Body of pancreas (tissue), 4 donors: ENCODE data around the gene TFDP1. TPM values are rescaled to one million over a fixed set of nuclear protein-coding genes. Genes with fewer than 3 reads are reported as not detected.
"Not testable (repeated sequence)": the region's sequence is repeated elsewhere in the genome, so short reads cannot be mapped to it uniquely, and the experiment has no call there.

Source experiments
- ATAC-seq: fragments of 150-250 bp; one replicate; pipeline ENCODE4 v1.9.1; 2016
- DNase-seq, 4 donors: peaks; one replicate each; pipeline ENCODE4 v3.0.0-alpha.2; 2019
- H3K27ac ChIP-seq, 4 donors: fragments of 200-600 bp; sonication (generic); 1 replicate in 3 of 4; 2 replicates in 1 of 4; pipeline versions ENCODE4 v1.5.1 to v1.6.1; 2016 to 2019; ENCODE audit warnings: mild to moderate bottlenecking in 1 of 4, mixed read lengths in 1 of 4, moderate library complexity in 1 of 4
- H3K27me3 ChIP-seq, 2 donors: fragments of 200-600 bp; sonication (generic); one replicate each; pipeline ENCODE4 v1.6.0; 2016; ENCODE audit warnings: mild to moderate bottlenecking in 1 of 2
- H3K36me3 ChIP-seq, 2 donors: fragments of 200-600 bp; sonication (generic); replicated peaks in 1 of 2; 2 replicates each; pipeline ENCODE4 v1.5.1; 2016; ENCODE audit warnings: low read depth in 2 of 2; ENCODE audit not compliant: insufficient read depth in 1 of 2
- H3K4me1 ChIP-seq: fragments of 200-600 bp; sonication (generic); one replicate; pipeline ENCODE4 v1.6.0; 2016
- H3K4me3 ChIP-seq, 2 donors: fragments of 200-600 bp; sonication (generic); 1 replicate in 1 of 2; 2 replicates in 1 of 2; pipeline ENCODE4 v1.5.1; 2016 to 2019
- H3K9me3 ChIP-seq, 3 donors: fragments of 200-600 bp; sonication (generic); 1 replicate in 2 of 3; 2 replicates in 1 of 3; pipeline ENCODE4 v1.5.1; 2016
- POLR2A ChIP-seq, 3 donors: fragments of 450-650 bp; IDR thresholded peaks; one replicate each; pipeline ENCODE4 v1.6.1; 2016; ENCODE audit warnings: antibody characterized with exemption in 3 of 3, mild to moderate bottlenecking in 2 of 3
- WGBS, 2 donors: methylation state at CpG; one replicate each; pipeline ENCODE4 v1.1.5; 2017; 5-methylcytosine and 5-hydroxymethylcytosine counted together
- intact Hi-C: fragments of 100-400 bp; cut with DNase I; formaldehyde crosslinking; loops from one replicate; pipeline ENCODE4 v1.15.1; 2023
- total RNA-seq, 2 donors: library from RNA; depleted of rRNA; stranded (reverse); fragments of >200 nt; gene quantifications; one replicate each; pipeline ENCODE4 v1.1.0, GENCODE V29; 2016
- TF ChIP-seq, protein P1 (sequence below), 7 experiments: fragments of 450-650 bp in 4 of 7; fragments of 200-600 bp in 3 of 7; sonication (generic) in 3 of 7; IDR thresholded peaks; one replicate each; pipeline ENCODE4 v1.5.1; 2016 to 2019; ENCODE audit warnings: antibody characterized with exemption in 7 of 7

The TFDP1 gene
- total RNA-seq, 2 donors from 2014 or later = 16.5 to 22.8 TPM

DNA sequence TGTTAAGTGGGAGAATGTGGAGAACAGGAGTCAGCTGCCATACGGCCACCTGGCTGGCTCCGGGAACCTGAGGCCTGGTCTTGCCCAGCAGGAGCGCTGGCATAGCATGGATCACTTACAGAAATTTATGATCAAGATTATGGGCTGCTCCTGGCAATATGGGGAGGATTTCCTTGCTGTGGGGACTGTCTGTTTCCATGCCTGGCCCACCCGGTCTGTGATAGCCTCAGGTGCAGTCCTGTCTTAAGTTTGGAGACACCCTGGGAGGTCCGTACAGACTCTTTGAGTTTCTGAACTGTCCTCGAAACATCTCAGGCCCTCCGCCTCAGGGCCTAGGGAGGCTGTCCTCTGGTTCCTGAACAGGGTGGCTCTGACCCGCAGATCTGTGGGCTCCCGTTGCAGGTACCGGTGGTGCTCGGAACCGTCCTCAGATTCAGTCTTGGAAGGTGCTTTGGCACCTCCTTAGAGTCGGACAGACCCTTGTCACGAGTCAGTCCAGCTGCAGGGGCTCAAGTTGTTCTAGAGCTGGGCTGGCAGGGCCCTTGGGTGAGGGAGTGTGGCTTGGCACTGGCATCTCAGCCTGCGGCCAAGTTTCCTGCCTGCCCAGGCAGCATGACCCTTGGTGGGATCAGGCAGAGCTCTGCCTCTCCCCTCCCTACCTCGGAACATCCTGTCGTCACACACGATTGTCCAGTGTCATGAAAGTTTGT lies 4.9 kb downstream of the TFDP1 start:
- Histone ChIP-seq H3K36me3 (peaks cover 0 to 3% of the 10 kb centered on the region in 2 donors), H3K4me3 (no peak overlapping the region), H3K27me3 (no peaks in the 10 kb centered on the region), H3K9me3 (no peaks in the 10 kb centered on the region), H3K4me1 (peaks cover 10% of the 10 kb centered on the region), H3K27ac (no peak overlapping the region)
- DNase-seq (peak in 1 of 4 donors; percentile 0), ATAC-seq (no peak)
- 87 to 89% methylated on average over 10 to 18 of the region's 18 CpGs for WGBS, 2 donors
- intact Hi-C loops = no loop called here
- TF ChIP-seq, protein P1, sequence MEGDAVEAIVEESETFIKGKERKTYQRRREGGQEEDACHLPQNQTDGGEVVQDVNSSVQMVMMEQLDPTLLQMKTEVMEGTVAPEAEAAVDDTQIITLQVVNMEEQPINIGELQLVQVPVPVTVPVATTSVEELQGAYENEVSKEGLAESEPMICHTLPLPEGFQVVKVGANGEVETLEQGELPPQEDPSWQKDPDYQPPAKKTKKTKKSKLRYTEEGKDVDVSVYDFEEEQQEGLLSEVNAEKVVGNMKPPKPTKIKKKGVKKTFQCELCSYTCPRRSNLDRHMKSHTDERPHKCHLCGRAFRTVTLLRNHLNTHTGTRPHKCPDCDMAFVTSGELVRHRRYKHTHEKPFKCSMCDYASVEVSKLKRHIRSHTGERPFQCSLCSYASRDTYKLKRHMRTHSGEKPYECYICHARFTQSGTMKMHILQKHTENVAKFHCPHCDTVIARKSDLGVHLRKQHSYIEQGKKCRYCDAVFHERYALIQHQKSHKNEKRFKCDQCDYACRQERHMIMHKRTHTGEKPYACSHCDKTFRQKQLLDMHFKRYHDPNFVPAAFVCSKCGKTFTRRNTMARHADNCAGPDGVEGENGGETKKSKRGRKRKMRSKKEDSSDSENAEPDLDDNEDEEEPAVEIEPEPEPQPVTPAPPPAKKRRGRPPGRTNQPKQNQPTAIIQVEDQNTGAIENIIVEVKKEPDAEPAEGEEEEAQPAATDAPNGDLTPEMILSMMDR (IDR thresholded peaks at IDR 0.05) = no peak
- no peak for TF ChIP-seq POLR2A (IDR thresholded peaks at IDR 0.05)

DNA sequence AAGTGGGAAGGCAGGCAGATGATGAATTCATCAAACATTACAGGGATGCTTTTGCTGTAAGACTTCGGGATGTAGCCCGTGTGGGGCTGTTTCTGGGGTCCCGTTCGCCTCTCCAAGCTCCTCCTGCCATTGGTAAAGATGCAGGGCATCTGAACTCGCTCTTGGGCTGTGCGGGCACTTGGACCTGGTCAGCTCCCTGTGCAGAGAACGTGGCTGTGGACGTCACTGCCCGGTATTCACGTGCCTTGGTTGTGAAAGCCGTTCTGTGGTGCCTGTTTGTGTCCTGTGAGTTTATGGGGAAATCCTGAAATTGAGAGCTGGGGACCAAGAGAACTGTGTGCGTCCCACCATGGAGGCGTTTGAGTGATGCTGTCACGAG lies 5.4 kb downstream of the TFDP1 start:
- 91% methylated on average over 9 to 14 of the region's 14 CpGs for WGBS, 2 donors
- TF ChIP-seq, protein P1 (IDR thresholded peaks at IDR 0.05) = no peak
- no peak for TF ChIP-seq POLR2A (IDR thresholded peaks at IDR 0.05)
- intact Hi-C loops = no loop called here
- H3K4me3 ChIP-seq = no peak overlapping the region
- ATAC-seq (no peak), DNase-seq (peak in 1 of 4 donors; percentile 0)
- H3K9me3 ChIP-seq = no peaks in the 10 kb centered on the region
- H3K27me3 ChIP-seq = no peaks in the 10 kb centered on the region
- peaks cover 0 to 3% of the 10 kb centered on the region in 2 donors for H3K36me3 ChIP-seq
- no peak overlapping the region for H3K27ac ChIP-seq
- peaks cover 10% of the 10 kb centered on the region for H3K4me1 ChIP-seq

DNA sequence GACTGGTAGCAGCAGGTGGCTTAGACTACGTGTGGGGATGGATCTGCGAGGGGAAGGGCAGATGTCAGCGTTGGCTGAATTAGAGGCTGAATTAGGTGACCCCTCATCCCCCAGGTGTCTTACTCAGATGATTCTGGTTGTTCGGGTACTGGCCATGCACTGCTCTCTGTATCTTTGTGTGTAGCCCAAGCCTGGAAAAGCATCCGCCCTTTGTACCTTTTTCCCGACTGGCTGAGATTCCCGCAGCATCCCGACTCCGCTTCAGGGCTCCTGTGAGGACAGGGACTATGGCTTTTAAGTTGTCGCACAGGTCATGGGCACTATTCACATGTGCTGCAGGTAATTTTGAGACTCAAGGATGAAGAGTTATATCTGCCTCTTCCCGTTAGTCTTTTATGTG lies 7.2 kb downstream of the TFDP1 start:
- ATAC-seq (no peak), DNase-seq (no peak)
- TF ChIP-seq, protein P1 (IDR thresholded peaks at IDR 0.05) = no peak
- TF ChIP-seq POLR2A (IDR thresholded peaks at IDR 0.05) = no peak
- peaks cover 0 to under 1% of the 10 kb centered on the region in 2 donors for H3K36me3 ChIP-seq
- intact Hi-C loops = no loop called here
- H3K4me1 ChIP-seq = no peaks in the 10 kb centered on the region
- no peak overlapping the region for H3K4me3 ChIP-seq
- no peaks in the 10 kb centered on the region for H3K9me3 ChIP-seq
- WGBS, 2 donors = 96 to 97% methylated on average over 11 of the region's 11 CpGs
- no peak overlapping the region for H3K27ac ChIP-seq
- H3K27me3 ChIP-seq = no peaks in the 10 kb centered on the region

DNA sequence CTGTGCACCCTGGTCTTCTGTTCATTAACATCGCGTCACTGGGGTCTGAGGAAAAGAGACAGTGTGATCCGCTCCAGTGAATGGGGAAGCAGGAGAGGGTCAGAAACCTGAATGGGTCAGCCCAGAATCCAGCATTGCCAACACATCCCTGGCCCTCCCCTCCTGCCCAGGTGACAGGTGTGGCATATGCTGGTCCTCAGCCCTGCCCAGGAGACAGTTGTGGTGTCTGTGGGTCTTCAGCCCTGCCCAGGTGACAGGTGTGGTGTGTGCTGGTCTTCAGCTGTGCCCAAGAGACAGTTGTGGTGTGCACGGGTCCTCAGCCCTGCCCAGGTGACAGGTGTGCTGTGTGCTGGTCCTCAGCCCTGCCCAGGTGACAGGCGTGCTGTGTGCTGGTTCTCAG lies 8.0 kb downstream of the TFDP1 start:
- intact Hi-C loops = no loop called here
- H3K27ac ChIP-seq = no peak overlapping the region
- ATAC-seq (no peak), DNase-seq (peak in 1 of 4 donors; percentile 0)
- no peaks in the 10 kb centered on the region for H3K27me3 ChIP-seq
- H3K9me3 ChIP-seq = no peaks in the 10 kb centered on the region
- TF ChIP-seq POLR2A (IDR thresholded peaks at IDR 0.05) = no peak
- TF ChIP-seq, protein P1 (IDR thresholded peaks at IDR 0.05) = no peak
- no peak overlapping the region for H3K4me3 ChIP-seq
- no peaks in the 10 kb centered on the region for H3K4me1 ChIP-seq
- no peaks in the 10 kb centered on the region for H3K36me3 ChIP-seq
- 96 to 100% methylated on average over 3 to 5 of the region's 5 CpGs for WGBS, 2 donors

DNA sequence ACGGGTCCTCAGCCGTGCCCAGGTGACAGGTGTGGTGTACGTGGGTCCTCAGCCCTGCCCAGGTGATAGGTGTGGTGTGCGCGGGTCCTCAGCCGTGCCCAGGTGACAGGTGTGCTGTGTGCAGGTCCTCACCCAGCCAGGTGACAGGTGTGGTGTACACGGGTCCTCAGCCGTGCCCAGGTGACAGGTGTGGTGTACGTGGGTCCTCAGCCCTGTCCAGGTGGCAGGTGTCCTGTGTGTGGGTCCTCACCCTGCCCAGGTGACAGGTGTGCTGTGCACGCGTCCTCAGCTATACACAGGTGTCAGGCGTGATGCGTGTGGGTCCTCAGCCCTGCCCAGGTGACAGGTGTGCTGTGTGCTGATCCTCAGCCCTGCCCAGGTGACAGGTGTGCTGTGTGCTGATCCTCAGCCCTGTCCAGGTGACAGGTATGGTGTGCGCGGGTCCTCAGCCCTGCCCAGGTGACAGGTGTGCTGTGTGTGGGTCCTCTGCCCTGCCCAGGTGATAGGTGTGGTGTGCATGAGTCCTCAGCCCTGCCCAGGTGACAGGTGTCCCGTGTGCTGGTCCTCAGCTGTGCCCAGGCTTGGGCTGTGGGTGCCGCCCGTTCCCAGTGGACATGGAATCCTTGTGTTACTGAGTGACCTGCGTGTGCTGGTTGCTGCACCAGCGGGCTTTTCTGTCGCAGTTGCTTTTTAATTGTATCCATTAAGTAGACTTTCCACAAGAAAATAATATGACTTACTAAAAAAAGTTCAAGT lies 9.7 kb downstream of the TFDP1 start:
- H3K36me3 ChIP-seq, ATAC-seq, H3K4me1 ChIP-seq, H3K9me3 ChIP-seq, H3K27ac ChIP-seq, H3K4me3 ChIP-seq, intact Hi-C loops, H3K27me3 ChIP-seq: not testable (repeated sequence)
- peak in 2 of 4 donors; percentile 1 to 5 for DNase-seq
- 91 to 95% methylated on average over 7 to 21 of the region's 21 CpGs for WGBS, 2 donors
